GM12872 (cell line): ENCODE data around the gene SIRPG.

ENCODE experiments used
- TF ChIP-seq, protein P1 (sequence below): IDR thresholded peaks from 3 replicates; pipeline ENCODE4 v1.5.1; 2011; ENCODE audit warnings: low read depth, mild to moderate bottlenecking, low read length, moderate library complexity; ENCODE audit not compliant: insufficient read depth

The SIRPG gene

GRCh38 chr20:1625083-1625690 lies 32.4 kb downstream of the SIRPG start:
- TF ChIP-seq, protein P1, sequence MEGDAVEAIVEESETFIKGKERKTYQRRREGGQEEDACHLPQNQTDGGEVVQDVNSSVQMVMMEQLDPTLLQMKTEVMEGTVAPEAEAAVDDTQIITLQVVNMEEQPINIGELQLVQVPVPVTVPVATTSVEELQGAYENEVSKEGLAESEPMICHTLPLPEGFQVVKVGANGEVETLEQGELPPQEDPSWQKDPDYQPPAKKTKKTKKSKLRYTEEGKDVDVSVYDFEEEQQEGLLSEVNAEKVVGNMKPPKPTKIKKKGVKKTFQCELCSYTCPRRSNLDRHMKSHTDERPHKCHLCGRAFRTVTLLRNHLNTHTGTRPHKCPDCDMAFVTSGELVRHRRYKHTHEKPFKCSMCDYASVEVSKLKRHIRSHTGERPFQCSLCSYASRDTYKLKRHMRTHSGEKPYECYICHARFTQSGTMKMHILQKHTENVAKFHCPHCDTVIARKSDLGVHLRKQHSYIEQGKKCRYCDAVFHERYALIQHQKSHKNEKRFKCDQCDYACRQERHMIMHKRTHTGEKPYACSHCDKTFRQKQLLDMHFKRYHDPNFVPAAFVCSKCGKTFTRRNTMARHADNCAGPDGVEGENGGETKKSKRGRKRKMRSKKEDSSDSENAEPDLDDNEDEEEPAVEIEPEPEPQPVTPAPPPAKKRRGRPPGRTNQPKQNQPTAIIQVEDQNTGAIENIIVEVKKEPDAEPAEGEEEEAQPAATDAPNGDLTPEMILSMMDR, result no peak

GRCh38 chr20:1623501-1624205 lies 33.9 kb downstream of the SIRPG start:
- TF ChIP-seq, protein P1, result no peak

- TF ChIP-seq, protein P1, result no peak
These were observed 35.1 kb downstream of the SIRPG start for GRCh38 chr20:1622450-1622849.

GRCh38 chr20:1621316-1621715 lies 36.3 kb downstream of the SIRPG start:
- TF ChIP-seq, protein P1, result no peak

- TF ChIP-seq, protein P1, result no peak
These were observed 37.6 kb downstream of the SIRPG start, which contains the start of gene SIRPB1 for GRCh38 chr20:1619861-1620444. Gene SIRPB1, minus strand, starts transcription at chr20:1620009. Its CDS starts 65 bp downstream, at chr20:1619944.

- TF ChIP-seq, protein P1, result no peak
These were observed 38.5 kb downstream of the SIRPG start for GRCh38 chr20:1618954-1619540.

DNA sequence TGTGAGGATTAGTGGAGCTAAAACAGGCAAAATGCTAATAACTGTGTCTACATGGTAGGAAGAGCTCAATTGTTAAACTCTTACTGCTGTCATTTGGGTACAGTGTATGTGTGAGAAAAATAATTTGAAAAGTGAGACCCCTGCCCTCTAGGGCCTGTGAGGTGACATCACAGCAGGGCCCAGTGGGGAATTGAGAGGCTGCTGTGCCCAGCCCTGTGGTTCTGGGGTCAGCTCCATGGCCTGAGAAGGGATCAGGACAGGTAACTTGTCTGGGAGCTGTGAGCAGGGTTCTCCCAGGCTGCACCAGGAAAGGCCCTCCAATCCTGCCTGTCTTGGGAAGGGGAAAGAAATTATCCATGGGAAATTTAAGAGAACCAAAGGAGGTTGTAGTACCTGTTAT lies 39.1 kb downstream of the SIRPG start:
- TF ChIP-seq, protein P1, result no peak
